WTC11 (cell line): Measurements from ENCODE around the gene TKT. TPM values are rescaled to one million over a fixed set of nuclear protein-coding genes. Genes with fewer than 3 reads are reported as not detected.

Experiments used
- ATAC-seq: fragments of 200-7000 bp; cut with Tn5 transposase; 2 replicates; pipeline ENCODE4 v1.10.0; 2021; ENCODE audit warnings: mild to moderate bottlenecking, moderate library complexity
- CTCF ChIA-PET: fragments of 300-600 bp; sonication (Branson Sonifier 250); formaldehyde crosslinking; loops from one replicate; lab custom pipeline; 2021; ENCODE audit warnings: antibody characterized with exemption; lab: Charles Lee
- POLR2A ChIA-PET: fragments of 350-600 bp; sonication (Branson Sonifier 250); formaldehyde crosslinking; loops from one replicate; lab custom pipeline; 2021; ENCODE audit warnings: antibody characterized with exemption; lab: Charles Lee
- DNase-seq: peaks from one replicate; pipeline ENCODE4 v3.0.0; 2021; ENCODE audit warnings: low spot score
- H3K27ac Mint-ChIP-seq: 2 replicates; pipeline ENCODE4 v1.8.0; 2021; ENCODE audit warnings: mixed read lengths
- H3K27me3 Mint-ChIP-seq: 2 replicates; pipeline ENCODE4 v1.8.0; 2021; ENCODE audit warnings: low read depth, mild to moderate bottlenecking, moderate library complexity, mixed read lengths
- H3K36me3 Mint-ChIP-seq: 2 replicates; pipeline ENCODE4 v1.8.0; 2021; ENCODE audit warnings: mixed read lengths
- H3K4me1 Mint-ChIP-seq: 2 replicates; pipeline ENCODE4 v1.8.0; 2022; ENCODE audit warnings: mixed read lengths
- H3K4me3 Mint-ChIP-seq: 2 replicates; pipeline ENCODE4 v1.8.0; 2021; ENCODE audit warnings: mild to moderate bottlenecking, moderate library complexity, mixed read lengths
- H3K9me3 Mint-ChIP-seq: 2 replicates; pipeline ENCODE4 v1.8.0; 2021; ENCODE audit warnings: mixed read lengths
- CREB1 ChIP-seq: sonication (generic); formaldehyde crosslinking; IDR thresholded peaks from 2 replicates; pipeline ENCODE4 v1.8.0; 2023; ENCODE audit warnings: mild to moderate bottlenecking, missing genetic modification reagents
- CREM ChIP-seq: sonication (generic); formaldehyde crosslinking; IDR thresholded peaks from 2 replicates; pipeline ENCODE4 v1.8.1; 2022; ENCODE audit warnings: mild to moderate bottlenecking, missing genetic modification reagents, moderate library complexity
- FOXP1 ChIP-seq: sonication (generic); formaldehyde crosslinking; IDR thresholded peaks from 2 replicates; pipeline ENCODE4 v1.8.0; 2022; ENCODE audit warnings: missing genetic modification reagents, mild to moderate bottlenecking, moderate library complexity, borderline replicate concordance
- HMGA2 ChIP-seq: fragments of 250-450 bp; sonication (Bioruptor Pico); IDR thresholded peaks from 2 replicates; pipeline ENCODE4 v1.4.0; 2021; ENCODE audit warnings: mild to moderate bottlenecking, moderate library complexity
- JUN ChIP-seq: sonication (generic); formaldehyde crosslinking; IDR thresholded peaks from 2 replicates; pipeline ENCODE4 v1.8.0; 2023; ENCODE audit warnings: mild to moderate bottlenecking, missing genetic modification reagents
- NFATC4 ChIP-seq: fragments of 250-450 bp; sonication (Bioruptor Pico); IDR thresholded peaks from 2 replicates; pipeline ENCODE4 v1.9.0; 2021; ENCODE audit warnings: mild to moderate bottlenecking
- NFE2L1 ChIP-seq: sonication (generic); formaldehyde crosslinking; IDR thresholded peaks from 2 replicates; pipeline ENCODE4 v1.8.1; 2023; ENCODE audit warnings: missing genetic modification reagents
- SMAD3 ChIP-seq: sonication (generic); formaldehyde crosslinking; IDR thresholded peaks from 2 replicates; pipeline ENCODE4 v1.8.0; 2022; ENCODE audit warnings: missing genetic modification reagents, mild to moderate bottlenecking, borderline replicate concordance
- TEAD1 ChIP-seq: sonication (generic); formaldehyde crosslinking; IDR thresholded peaks from 2 replicates; pipeline ENCODE4 v1.8.0; 2022; ENCODE audit warnings: mild to moderate bottlenecking, missing genetic modification reagents
- TP53 ChIP-seq: sonication (generic); formaldehyde crosslinking; IDR thresholded peaks from 2 replicates; pipeline ENCODE4 v1.8.1; 2023; ENCODE audit warnings: mild to moderate bottlenecking, missing genetic modification reagents
- ZNF219 ChIP-seq: sonication (generic); formaldehyde crosslinking; IDR thresholded peaks from 2 replicates; pipeline ENCODE4 v1.8.0; 2023; ENCODE audit warnings: missing genetic modification reagents, mild to moderate bottlenecking, borderline replicate concordance
- ZNF263 ChIP-seq: sonication (generic); formaldehyde crosslinking; IDR thresholded peaks from 2 replicates; pipeline ENCODE4 v1.8.1; 2022; ENCODE audit warnings: low read depth, mild to moderate bottlenecking, moderate library complexity, missing genetic modification reagents
- ZNF416 ChIP-seq: fragments of 250-450 bp; sonication (Bioruptor Pico); IDR thresholded peaks from 2 replicates; pipeline ENCODE4 v1.9.0; 2021; ENCODE audit warnings: mild to moderate bottlenecking, inconsistent platforms
- total RNA-seq: library from RNA; stranded (reverse); gene quantifications from 3 replicates; pipeline ENCODE4 v1.2.3, GENCODE V29; 2021
- TF ChIP-seq, protein P1 (sequence below): sonication (generic); formaldehyde crosslinking; IDR thresholded peaks from 2 replicates; pipeline ENCODE4 v1.8.1; 2023; ENCODE audit warnings: mild to moderate bottlenecking, moderate library complexity, missing genetic modification reagents
- TF ChIP-seq, protein P2 (sequence below): sonication (generic); formaldehyde crosslinking; IDR thresholded peaks from 2 replicates; pipeline ENCODE4 v1.8.0; 2023; ENCODE audit warnings: missing genetic modification reagents
- TF ChIP-seq, protein P3 (sequence below): sonication (generic); formaldehyde crosslinking; IDR thresholded peaks from 2 replicates; pipeline ENCODE4 v1.8.1; 2023; ENCODE audit warnings: mild to moderate bottlenecking, missing genetic modification reagents, borderline replicate concordance
- TF ChIP-seq, protein P4 (sequence below): sonication (generic); formaldehyde crosslinking; IDR thresholded peaks from 2 replicates; pipeline ENCODE4 v1.8.1; 2022; ENCODE audit warnings: mild to moderate bottlenecking, missing genetic modification reagents, moderate library complexity, borderline replicate concordance
- TF ChIP-seq, protein P5 (sequence below): sonication (generic); formaldehyde crosslinking; IDR thresholded peaks from 2 replicates; pipeline ENCODE4 v1.8.0; 2022; ENCODE audit warnings: missing genetic modification reagents
- TF ChIP-seq, protein P6 (sequence below): fragments of 250-450 bp; sonication (Bioruptor Pico); IDR thresholded peaks from 2 replicates; pipeline ENCODE4 v1.9.0; 2021; ENCODE audit warnings: mild to moderate bottlenecking
- TF ChIP-seq, protein P7 (sequence below): sonication (generic); formaldehyde crosslinking; IDR thresholded peaks from 2 replicates; pipeline ENCODE4 v1.8.1; 2023; ENCODE audit warnings: mild to moderate bottlenecking, missing genetic modification reagents

TKT gene
- total RNA-seq, 1 experiment from 2014 or later = 1,040 TPM

DNA sequence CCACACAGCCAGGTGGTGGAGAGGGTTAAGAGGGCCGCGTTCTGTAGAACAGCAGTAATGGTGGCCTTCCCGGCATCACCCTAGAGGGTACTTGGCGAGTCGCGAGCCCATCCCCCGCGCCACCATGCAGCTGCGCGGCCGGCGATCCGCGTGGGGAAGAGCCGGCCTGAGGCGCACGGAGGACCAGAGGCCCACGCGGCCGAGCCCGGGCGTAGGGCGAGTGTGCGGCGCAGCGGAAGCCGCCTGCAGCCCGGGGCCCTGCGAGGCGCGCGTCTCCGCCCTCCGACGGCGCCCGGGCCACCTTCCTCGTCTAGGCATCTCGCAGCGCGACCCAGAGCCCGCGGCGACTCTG lies 423 bp downstream of the TKT start:
- ATAC-seq (no peak), DNase-seq (no peak)
- CTCF ChIA-PET = interaction anchor here (0.7 kb wide), 1 partner anchor 36 kb away, joined by 3 read pairs; no protein-coding TSS in a partner anchor
- no peaks in the 10 kb centered on the region for H3K9me3 Mint-ChIP-seq
- H3K27ac Mint-ChIP-seq = no peak overlapping the region
- H3K4me3 Mint-ChIP-seq = peak overlapping the region; percentile 85
- peaks cover 65% of the 10 kb centered on the region for H3K4me1 Mint-ChIP-seq
- TF ChIP-seq ZNF219 (CRISPR knock-in tag) = 0 out of 2 replicates have a peak, but pooled peaks have one; percentile 9
- 0 out of 2 replicates have a peak, but pooled peaks have one; percentile 8 for TF ChIP-seq TEAD1 (CRISPR knock-in tag)
- TF ChIP-seq, protein P1, sequence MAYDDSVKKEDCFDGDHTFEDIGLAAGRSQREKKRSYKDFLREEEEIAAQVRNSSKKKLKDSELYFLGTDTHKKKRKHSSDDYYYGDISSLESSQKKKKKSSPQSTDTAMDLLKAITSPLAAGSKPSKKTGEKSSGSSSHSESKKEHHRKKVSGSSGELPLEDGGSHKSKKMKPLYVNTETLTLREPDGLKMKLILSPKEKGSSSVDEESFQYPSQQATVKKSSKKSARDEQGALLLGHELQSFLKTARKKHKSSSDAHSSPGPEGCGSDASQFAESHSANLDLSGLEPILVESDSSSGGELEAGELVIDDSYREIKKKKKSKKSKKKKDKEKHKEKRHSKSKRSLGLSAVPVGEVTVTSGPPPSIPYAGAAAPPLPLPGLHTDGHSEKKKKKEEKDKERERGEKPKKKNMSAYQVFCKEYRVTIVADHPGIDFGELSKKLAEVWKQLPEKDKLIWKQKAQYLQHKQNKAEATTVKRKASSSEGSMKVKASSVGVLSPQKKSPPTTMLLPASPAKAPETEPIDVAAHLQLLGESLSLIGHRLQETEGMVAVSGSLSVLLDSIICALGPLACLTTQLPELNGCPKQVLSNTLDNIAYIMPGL (CRISPR knock-in tag) = peak; percentile 52; the same call in 1 of the 2 replicates
- no peak for TF ChIP-seq SMAD3 (CRISPR knock-in tag)
- TF ChIP-seq, protein P2, sequence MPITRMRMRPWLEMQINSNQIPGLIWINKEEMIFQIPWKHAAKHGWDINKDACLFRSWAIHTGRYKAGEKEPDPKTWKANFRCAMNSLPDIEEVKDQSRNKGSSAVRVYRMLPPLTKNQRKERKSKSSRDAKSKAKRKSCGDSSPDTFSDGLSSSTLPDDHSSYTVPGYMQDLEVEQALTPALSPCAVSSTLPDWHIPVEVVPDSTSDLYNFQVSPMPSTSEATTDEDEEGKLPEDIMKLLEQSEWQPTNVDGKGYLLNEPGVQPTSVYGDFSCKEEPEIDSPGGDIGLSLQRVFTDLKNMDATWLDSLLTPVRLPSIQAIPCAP = no peak
- 0 out of 2 replicates have a peak, but pooled peaks have one; percentile 21 for TF ChIP-seq CREM (CRISPR knock-in tag)
- TF ChIP-seq FOXP1 = no peak
- TF ChIP-seq NFATC4 (CRISPR knock-in tag) = no peak
- TF ChIP-seq, protein P3, sequence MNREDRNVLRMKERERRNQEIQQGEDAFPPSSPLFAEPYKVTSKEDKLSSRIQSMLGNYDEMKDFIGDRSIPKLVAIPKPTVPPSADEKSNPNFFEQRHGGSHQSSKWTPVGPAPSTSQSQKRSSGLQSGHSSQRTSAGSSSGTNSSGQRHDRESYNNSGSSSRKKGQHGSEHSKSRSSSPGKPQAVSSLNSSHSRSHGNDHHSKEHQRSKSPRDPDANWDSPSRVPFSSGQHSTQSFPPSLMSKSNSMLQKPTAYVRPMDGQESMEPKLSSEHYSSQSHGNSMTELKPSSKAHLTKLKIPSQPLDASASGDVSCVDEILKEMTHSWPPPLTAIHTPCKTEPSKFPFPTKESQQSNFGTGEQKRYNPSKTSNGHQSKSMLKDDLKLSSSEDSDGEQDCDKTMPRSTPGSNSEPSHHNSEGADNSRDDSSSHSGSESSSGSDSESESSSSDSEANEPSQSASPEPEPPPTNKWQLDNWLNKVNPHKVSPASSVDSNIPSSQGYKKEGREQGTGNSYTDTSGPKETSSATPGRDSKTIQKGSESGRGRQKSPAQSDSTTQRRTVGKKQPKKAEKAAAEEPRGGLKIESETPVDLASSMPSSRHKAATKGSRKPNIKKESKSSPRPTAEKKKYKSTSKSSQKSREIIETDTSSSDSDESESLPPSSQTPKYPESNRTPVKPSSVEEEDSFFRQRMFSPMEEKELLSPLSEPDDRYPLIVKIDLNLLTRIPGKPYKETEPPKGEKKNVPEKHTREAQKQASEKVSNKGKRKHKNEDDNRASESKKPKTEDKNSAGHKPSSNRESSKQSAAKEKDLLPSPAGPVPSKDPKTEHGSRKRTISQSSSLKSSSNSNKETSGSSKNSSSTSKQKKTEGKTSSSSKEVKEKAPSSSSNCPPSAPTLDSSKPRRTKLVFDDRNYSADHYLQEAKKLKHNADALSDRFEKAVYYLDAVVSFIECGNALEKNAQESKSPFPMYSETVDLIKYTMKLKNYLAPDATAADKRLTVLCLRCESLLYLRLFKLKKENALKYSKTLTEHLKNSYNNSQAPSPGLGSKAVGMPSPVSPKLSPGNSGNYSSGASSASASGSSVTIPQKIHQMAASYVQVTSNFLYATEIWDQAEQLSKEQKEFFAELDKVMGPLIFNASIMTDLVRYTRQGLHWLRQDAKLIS (CRISPR knock-in tag) = no peak
- TF ChIP-seq JUN = no peak
- peaks cover 9% of the 10 kb centered on the region for H3K36me3 Mint-ChIP-seq
- H3K27me3 Mint-ChIP-seq = peaks cover 9% of the 10 kb centered on the region; the same call in 1 of the 2 replicates
- POLR2A ChIA-PET = interaction anchor here (1.5 to 2.7 kb wide), 4 partner anchors 12 to 92 kb away, joined by 4 to 10 read pairs (median 6); partner anchors contain the start of gene DCP1A

DNA sequence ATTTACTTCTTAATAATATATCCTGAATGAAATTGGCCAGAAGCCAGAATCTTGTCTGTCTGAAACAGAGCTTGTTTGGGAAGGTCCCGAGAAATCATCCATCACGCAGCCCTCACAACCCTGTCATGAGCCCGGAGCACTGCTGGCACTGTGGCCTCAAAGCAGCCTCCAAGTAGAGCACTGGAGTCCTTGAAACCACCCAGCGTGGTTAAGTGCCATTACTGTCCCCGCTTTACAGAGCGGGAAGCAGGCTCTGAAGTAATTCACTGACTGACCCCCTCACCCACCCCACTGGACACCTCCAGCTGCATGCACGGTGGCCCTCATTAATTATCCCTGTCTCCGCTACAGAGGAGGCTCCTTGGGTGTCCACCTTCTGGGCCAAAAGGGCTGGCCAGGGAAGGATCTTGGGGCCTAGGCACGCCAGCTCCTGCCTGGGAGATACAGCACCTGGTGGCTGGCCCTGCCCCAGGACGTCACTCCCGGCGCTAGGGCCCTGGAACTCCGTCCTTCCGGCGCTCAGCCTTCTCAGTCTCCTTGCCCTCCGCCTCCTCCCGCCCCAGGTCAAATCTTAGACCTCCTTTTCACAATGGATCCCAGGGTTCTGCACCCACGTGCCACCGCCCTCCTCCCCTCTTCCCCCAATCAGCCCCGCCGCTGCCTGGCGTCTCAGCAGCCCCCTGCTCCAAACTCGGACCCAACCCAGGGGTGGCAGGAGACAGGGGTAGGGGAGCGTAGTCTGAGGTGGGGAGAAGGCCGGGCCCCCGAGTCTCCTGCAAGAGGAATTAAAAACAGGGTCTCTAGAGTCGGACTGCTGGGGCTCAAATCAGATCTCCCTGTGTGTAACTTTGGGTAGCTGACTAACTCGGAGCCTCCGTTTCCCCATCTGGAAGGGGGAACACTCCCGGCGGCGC lies 1.1 kb downstream of the TKT start:
- Mint-ChIP-seq H3K27me3 (peaks cover 9% of the 10 kb centered on the region; the same call in 1 of the 2 replicates), H3K27ac (peak overlapping the region; percentile 92), H3K4me1 (peaks cover 68% of the 10 kb centered on the region), H3K4me3 (peak overlapping the region; percentile 85), H3K9me3 (no peaks in the 10 kb centered on the region), H3K36me3 (peaks cover 9% of the 10 kb centered on the region)
- DNase-seq = peak; percentile 69
- ChIA-PET CTCF (interaction anchor here (0.7 to 1.3 kb wide), 4 partner anchors 12 to 93 kb away, joined by 3 read pairs; partner anchors contain the start of gene DCP1A), POLR2A (interaction anchor here (0.8 to 2.7 kb wide), 6 partner anchors 11 to 93 kb away, joined by 3 to 10 read pairs (median 4); partner anchors contain the start of gene DCP1A)
- peak; percentile 22 for ATAC-seq
- TF ChIP-seq TP53 (CRISPR knock-in tag) (peak; percentile 57; the same call in 1 of the 2 replicates), TEAD1 (CRISPR knock-in tag) (0 out of 2 replicates have a peak, but pooled peaks have one; percentile 1), CREB1 (CRISPR knock-in tag) (no peak), HMGA2 (CRISPR knock-in tag) (no peak), ZNF416 (CRISPR knock-in tag) (0 out of 2 replicates have a peak, but pooled peaks have one; percentile 27), NFE2L1 (CRISPR knock-in tag) (peak; percentile 17; the same call in 1 of the 2 replicates), ZNF263 (CRISPR knock-in tag) (no peak)
- TF ChIP-seq, protein P4, sequence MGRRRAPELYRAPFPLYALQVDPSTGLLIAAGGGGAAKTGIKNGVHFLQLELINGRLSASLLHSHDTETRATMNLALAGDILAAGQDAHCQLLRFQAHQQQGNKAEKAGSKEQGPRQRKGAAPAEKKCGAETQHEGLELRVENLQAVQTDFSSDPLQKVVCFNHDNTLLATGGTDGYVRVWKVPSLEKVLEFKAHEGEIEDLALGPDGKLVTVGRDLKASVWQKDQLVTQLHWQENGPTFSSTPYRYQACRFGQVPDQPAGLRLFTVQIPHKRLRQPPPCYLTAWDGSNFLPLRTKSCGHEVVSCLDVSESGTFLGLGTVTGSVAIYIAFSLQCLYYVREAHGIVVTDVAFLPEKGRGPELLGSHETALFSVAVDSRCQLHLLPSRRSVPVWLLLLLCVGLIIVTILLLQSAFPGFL (CRISPR knock-in tag) = no peak
- TF ChIP-seq, protein P5, sequence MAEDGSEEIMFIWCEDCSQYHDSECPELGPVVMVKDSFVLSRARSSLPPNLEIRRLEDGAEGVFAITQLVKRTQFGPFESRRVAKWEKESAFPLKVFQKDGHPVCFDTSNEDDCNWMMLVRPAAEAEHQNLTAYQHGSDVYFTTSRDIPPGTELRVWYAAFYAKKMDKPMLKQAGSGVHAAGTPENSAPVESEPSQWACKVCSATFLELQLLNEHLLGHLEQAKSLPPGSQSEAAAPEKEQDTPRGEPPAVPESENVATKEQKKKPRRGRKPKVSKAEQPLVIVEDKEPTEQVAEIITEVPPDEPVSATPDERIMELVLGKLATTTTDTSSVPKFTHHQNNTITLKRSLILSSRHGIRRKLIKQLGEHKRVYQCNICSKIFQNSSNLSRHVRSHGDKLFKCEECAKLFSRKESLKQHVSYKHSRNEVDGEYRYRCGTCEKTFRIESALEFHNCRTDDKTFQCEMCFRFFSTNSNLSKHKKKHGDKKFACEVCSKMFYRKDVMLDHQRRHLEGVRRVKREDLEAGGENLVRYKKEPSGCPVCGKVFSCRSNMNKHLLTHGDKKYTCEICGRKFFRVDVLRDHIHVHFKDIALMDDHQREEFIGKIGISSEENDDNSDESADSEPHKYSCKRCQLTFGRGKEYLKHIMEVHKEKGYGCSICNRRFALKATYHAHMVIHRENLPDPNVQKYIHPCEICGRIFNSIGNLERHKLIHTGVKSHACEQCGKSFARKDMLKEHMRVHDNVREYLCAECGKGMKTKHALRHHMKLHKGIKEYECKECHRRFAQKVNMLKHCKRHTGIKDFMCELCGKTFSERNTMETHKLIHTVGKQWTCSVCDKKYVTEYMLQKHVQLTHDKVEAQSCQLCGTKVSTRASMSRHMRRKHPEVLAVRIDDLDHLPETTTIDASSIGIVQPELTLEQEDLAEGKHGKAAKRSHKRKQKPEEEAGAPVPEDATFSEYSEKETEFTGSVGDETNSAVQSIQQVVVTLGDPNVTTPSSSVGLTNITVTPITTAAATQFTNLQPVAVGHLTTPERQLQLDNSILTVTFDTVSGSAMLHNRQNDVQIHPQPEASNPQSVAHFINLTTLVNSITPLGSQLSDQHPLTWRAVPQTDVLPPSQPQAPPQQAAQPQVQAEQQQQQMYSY = no peak
- TF ChIP-seq, protein P6, sequence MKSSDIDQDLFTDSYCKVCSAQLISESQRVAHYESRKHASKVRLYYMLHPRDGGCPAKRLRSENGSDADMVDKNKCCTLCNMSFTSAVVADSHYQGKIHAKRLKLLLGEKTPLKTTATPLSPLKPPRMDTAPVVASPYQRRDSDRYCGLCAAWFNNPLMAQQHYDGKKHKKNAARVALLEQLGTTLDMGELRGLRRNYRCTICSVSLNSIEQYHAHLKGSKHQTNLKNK = no peak
- TF ChIP-seq, protein P7, sequence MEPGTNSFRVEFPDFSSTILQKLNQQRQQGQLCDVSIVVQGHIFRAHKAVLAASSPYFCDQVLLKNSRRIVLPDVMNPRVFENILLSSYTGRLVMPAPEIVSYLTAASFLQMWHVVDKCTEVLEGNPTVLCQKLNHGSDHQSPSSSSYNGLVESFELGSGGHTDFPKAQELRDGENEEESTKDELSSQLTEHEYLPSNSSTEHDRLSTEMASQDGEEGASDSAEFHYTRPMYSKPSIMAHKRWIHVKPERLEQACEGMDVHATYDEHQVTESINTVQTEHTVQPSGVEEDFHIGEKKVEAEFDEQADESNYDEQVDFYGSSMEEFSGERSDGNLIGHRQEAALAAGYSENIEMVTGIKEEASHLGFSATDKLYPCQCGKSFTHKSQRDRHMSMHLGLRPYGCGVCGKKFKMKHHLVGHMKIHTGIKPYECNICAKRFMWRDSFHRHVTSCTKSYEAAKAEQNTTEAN (CRISPR knock-in tag) = peak; percentile 60; the same call in 1 of the 2 replicates
